MM.1S (cell line): ENCODE results near the gene FDX2.

Experiments used
- DNase-seq: peaks from one replicate; pipeline ENCODE4 v3.0.0-alpha.2; 2015
- H2AFZ ChIP-seq: fragments of 300-600 bp; sonication (generic); 2 replicates; pipeline ENCODE4 v1.6.0; 2016; ENCODE audit warnings: antibody characterized with exemption, low read length
- H3F3A ChIP-seq: fragments of 300-600 bp; sonication (generic); 2 replicates; pipeline ENCODE4 v1.6.1; 2016; ENCODE audit warnings: mild to moderate bottlenecking, antibody characterized with exemption, low read length, moderate library complexity, mixed read lengths; ENCODE audit not compliant: insufficient read depth
- H3K27ac ChIP-seq: fragments of 300-600 bp; sonication (generic); 2 replicates; pipeline ENCODE4 v1.5.1; 2016; ENCODE audit warnings: mild to moderate bottlenecking, low read length
- H3K27me3 ChIP-seq: fragments of 300-600 bp; sonication (generic); replicated peaks from 2 replicates; pipeline ENCODE4 v1.6.0; 2016; ENCODE audit warnings: low read length; ENCODE audit not compliant: insufficient read depth
- H3K36me3 ChIP-seq: fragments of 300-600 bp; sonication (generic); replicated peaks from 2 replicates; pipeline ENCODE4 v1.6.1; 2016; ENCODE audit warnings: mild to moderate bottlenecking, low read length, mixed read lengths; ENCODE audit not compliant: insufficient read depth
- H3K4me1 ChIP-seq: fragments of 300-600 bp; sonication (generic); 2 replicates; pipeline ENCODE4 v1.6.1; 2016; ENCODE audit warnings: low read length, mixed read lengths
- H3K4me2 ChIP-seq: fragments of 300-600 bp; sonication (generic); 2 replicates; pipeline ENCODE4 v1.6.0; 2016; ENCODE audit warnings: low read depth, low read length
- H3K4me3 ChIP-seq: fragments of 300-600 bp; sonication (generic); 2 replicates; pipeline ENCODE4 v1.5.1; 2016; ENCODE audit warnings: low read length, mixed read lengths
- H3K79me2 ChIP-seq: fragments of 300-600 bp; sonication (generic); 2 replicates; pipeline ENCODE4 v1.6.1; 2016; ENCODE audit warnings: mixed run types, low read length, mixed read lengths
- H3K9ac ChIP-seq: fragments of 300-600 bp; sonication (generic); 2 replicates; pipeline ENCODE4 v1.6.1; 2016; ENCODE audit warnings: low read length, mixed read lengths
- H3K9me2 ChIP-seq: fragments of 300-600 bp; sonication (generic); replicated peaks from 2 replicates; pipeline ENCODE4 v1.6.1; 2016; ENCODE audit warnings: mild to moderate bottlenecking, low read length, mixed read lengths; ENCODE audit not compliant: insufficient read depth
- H3K9me3 ChIP-seq: fragments of 300-600 bp; sonication (generic); replicated peaks from 2 replicates; pipeline ENCODE4 v1.6.1; 2016; ENCODE audit warnings: mild to moderate bottlenecking, low read length, mixed read lengths; ENCODE audit not compliant: insufficient read depth
- H4K20me1 ChIP-seq: fragments of 300-600 bp; sonication (generic); 2 replicates; pipeline ENCODE4 v1.6.1; 2016; ENCODE audit warnings: mild to moderate bottlenecking, low read length, moderate library complexity, mixed read lengths; ENCODE audit not compliant: insufficient read depth
- EZH2 ChIP-seq: fragments of 300-600 bp; sonication (generic); optimal IDR thresholded peaks from 2 replicates; pipeline ENCODE3; 2017; ENCODE audit warnings: low read depth, mild to moderate bottlenecking, antibody characterized with exemption, low read length, mixed read lengths
- EZH2phosphoT487 ChIP-seq: fragments of 300-600 bp; sonication (generic); IDR thresholded peaks from 2 replicates; pipeline ENCODE4 v1.6.1; 2018; ENCODE audit warnings: antibody characterized with exemption, low read length
- TF ChIP-seq, protein P1 (sequence below): fragments of 300-600 bp; sonication (generic); IDR thresholded peaks from 2 replicates; pipeline ENCODE4 v1.5.1; 2016; ENCODE audit warnings: antibody characterized with exemption, low read length, mixed read lengths

Gene FDX2

DNA sequence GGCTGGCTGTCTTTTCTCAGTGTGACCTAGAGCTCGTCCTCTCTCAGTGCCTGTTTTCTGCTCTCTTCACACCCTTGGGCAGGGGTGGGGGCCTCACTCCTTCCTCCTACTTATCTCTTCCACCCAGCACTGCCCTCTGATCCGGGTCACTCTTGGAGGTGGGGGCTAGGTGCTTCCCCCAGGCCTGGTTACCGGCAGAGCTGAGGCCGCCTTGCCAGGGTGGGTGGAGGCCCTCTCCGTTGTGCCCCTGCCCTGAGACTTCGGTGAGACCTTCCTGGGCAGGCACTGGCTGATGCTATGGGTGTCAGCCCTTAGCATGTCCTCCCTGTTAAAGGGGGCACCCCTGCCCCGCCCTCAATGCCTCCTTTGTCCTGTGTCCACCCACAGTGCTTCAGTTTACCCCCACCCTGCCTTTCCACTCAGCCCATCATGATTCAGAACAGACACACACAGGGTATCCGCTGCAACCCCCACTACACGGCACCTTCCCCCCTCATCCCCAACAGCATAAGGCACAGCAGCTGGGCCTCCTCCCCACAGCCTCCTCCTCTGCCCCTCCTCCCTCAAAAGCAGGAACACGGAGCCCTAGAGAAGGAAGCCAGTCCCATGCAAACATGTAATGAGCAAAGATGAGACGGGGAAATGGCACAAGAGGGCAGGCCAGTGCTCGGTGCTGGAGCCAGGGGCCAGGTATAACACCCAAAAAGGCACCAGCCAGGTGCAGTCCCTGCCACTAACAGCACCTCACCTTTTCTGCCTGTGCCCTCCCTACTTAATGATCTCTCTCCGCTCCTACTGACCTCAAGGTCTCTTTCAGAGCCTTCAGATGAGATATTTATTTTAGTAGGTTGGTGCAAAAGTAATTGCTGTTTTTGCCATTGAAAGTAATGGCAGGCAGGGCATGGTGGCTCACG lies 16.0 kb downstream of the FDX2 start:
- Histone ChIP-seq H4K20me1 (no peaks in the 10 kb centered on the region), H3K9me2 (no peaks in the 10 kb centered on the region), H3K4me3 (no peak overlapping the region), H2AFZ (0 out of 2 replicates have a peak overlapping the region, but pooled peaks have one; percentile 19), H3K4me1 (peaks cover 5% of the 10 kb centered on the region; the same call in 1 of the 2 replicates), H3K27ac (no peak overlapping the region), H3K79me2 (no peaks in the 10 kb centered on the region), H3K9ac (no peak overlapping the region), H3K4me2 (no peak overlapping the region), H3K36me3 (no peaks in the 10 kb centered on the region), H3K9me3 (no peaks in the 10 kb centered on the region), H3K27me3 (peaks cover 5% of the 10 kb centered on the region; the same call in 1 of the 2 replicates), H3F3A (no peaks in the 10 kb centered on the region)
- DNase-seq: no peak
- TF ChIP-seq EZH2 (no peak), EZH2phosphoT487 (no peak)
- TF ChIP-seq, protein P1, sequence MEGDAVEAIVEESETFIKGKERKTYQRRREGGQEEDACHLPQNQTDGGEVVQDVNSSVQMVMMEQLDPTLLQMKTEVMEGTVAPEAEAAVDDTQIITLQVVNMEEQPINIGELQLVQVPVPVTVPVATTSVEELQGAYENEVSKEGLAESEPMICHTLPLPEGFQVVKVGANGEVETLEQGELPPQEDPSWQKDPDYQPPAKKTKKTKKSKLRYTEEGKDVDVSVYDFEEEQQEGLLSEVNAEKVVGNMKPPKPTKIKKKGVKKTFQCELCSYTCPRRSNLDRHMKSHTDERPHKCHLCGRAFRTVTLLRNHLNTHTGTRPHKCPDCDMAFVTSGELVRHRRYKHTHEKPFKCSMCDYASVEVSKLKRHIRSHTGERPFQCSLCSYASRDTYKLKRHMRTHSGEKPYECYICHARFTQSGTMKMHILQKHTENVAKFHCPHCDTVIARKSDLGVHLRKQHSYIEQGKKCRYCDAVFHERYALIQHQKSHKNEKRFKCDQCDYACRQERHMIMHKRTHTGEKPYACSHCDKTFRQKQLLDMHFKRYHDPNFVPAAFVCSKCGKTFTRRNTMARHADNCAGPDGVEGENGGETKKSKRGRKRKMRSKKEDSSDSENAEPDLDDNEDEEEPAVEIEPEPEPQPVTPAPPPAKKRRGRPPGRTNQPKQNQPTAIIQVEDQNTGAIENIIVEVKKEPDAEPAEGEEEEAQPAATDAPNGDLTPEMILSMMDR: no peak

DNA sequence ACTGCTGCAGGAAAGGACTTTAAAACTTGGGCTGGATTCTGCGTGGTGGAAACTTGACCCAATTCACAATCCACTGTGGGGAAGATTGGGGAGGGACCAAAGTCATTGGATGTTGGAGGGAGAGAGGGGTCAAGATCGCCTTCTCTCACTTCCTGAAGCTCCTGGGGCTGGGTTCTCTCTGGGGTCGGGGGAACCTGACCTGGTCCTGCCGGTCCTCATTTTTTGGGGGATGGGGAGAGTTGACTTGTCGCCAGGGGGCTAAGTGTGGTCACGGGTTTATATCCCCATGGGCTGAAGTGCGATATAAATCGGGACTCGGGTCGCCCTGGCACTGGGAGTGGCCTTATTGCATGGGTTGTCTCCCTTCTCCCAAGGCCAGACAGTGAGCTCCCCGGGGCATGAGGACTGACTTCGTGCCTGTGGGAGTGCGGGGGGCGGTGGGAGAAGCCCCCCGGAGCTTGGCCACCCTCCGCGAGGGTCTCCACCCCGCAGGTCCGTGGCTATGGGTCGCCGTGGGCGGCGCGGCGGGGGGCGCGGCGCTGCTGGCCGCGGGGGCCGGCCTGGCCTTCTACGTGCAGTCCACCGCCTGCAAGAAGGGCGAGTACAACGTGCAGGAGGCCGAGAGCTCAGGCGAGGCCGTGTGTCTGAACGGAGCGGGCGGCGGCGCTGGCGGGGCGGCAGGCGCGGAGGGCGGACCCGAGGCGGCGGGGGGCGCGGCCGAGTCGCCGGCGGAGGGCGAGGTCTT lies 19.8 kb downstream of the FDX2 start:
- Histone ChIP-seq H3K27ac (no peak overlapping the region), H3K4me1 (peaks cover 15% of the 10 kb centered on the region), H3K9me2 (no peaks in the 10 kb centered on the region), H3K4me3 (peak overlapping the region; percentile 53), H3K27me3 (peaks cover 16% of the 10 kb centered on the region), H2AFZ (peak overlapping the region; percentile 82), H3K4me2 (peak overlapping the region; percentile 95), H3K36me3 (no peaks in the 10 kb centered on the region), H4K20me1 (no peaks in the 10 kb centered on the region), H3K9ac (no peak overlapping the region), H3K9me3 (no peaks in the 10 kb centered on the region), H3F3A (0 out of 2 replicates have a peak, but pooled peaks cover 6% of the 10 kb centered on the region), H3K79me2 (no peaks in the 10 kb centered on the region)
- TF ChIP-seq EZH2: no peak
- no peak for TF ChIP-seq EZH2phosphoT487
- TF ChIP-seq, protein P1: no peak
- no peak for DNase-seq

DNA sequence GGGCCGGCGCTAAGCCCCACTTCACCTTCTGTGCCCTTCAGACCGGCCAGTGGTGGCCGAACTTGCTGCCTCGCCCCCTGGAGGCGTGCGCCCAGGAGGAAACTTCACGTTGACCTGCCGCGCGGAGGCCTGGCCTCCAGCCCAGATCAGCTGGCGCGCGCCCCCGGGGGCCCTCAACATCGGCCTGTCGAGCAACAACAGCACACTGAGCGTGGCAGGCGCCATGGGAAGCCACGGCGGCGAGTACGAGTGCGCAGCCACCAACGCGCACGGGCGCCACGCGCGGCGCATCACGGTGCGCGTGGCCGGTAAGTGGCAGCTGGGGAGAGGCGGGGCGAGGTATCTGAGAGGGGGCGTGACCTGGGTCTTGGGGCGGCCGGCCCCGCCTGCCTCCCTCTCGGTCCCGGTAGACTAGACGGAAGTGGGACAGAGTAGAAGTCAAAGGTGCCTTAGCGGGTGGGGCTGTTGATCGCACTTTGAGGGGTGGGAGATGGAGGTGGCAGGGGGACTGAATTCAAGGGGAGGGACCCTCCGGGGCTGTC lies 20.4 kb downstream of the FDX2 start:
- Histone ChIP-seq H3K4me3 (peak overlapping the region; percentile 53), H3K27ac (no peak overlapping the region), H3K4me2 (peak overlapping the region; percentile 95), H3K9me2 (no peaks in the 10 kb centered on the region), H3K4me1 (peaks cover 18% of the 10 kb centered on the region), H3K79me2 (no peaks in the 10 kb centered on the region), H2AFZ (peak overlapping the region; percentile 82), H4K20me1 (no peaks in the 10 kb centered on the region), H3F3A (0 out of 2 replicates have a peak, but pooled peaks cover 6% of the 10 kb centered on the region), H3K27me3 (peaks cover 23% of the 10 kb centered on the region), H3K9me3 (no peaks in the 10 kb centered on the region), H3K9ac (no peak overlapping the region), H3K36me3 (no peaks in the 10 kb centered on the region)
- TF ChIP-seq EZH2: no peak
- TF ChIP-seq EZH2phosphoT487: no peak
- TF ChIP-seq, protein P1: 0 out of 2 replicates have a peak, but pooled peaks have one; percentile 5
- peak; percentile 50 for DNase-seq
